Caco-2 (cell line): ENCODE results near the gene PLAC8. TPM values are rescaled to one million over a fixed set of nuclear protein-coding genes. Genes with fewer than 3 reads are reported as not detected.
"Not testable (repeated sequence)": the region's sequence is repeated elsewhere in the genome, so short reads cannot be mapped to it uniquely, and the experiment has no call there.

Experiments
- BruUV-seq: library from RNA; stranded (reverse); fragments of 400-500 nt; replicated peaks from 2 replicates; lab custom pipeline; 2021; lab: Mats Ljungman, UMichigan
- CTCF ChIA-PET: fragments of 300-600 bp; sonication (Branson Sonifier 250); formaldehyde crosslinking; loops from one replicate; lab custom pipeline; 2022; ENCODE audit warnings: antibody characterized with exemption; lab: Charles Lee
- POLR2A ChIA-PET: fragments of 300-600 bp; sonication (Branson Sonifier 250); formaldehyde crosslinking; loops from one replicate; lab custom pipeline; 2022; ENCODE audit warnings: antibody characterized with exemption; lab: Charles Lee
- DNase-seq, 2 experiments: peaks; one replicate each; pipeline versions ENCODE4 v3.0.0 to v3.0.0-alpha.2; 2020 to 2022
- H3K27me3 ChIP-seq: replicated peaks from 2 replicates; pipeline ENCODE4 v1.6.0; 2011; ENCODE audit warnings: low read length; ENCODE audit not compliant: control insufficient read depth, insufficient read depth
- H3K36me3 ChIP-seq: 2 replicates; pipeline ENCODE4 v1.5.1; 2011; ENCODE audit warnings: low read length; ENCODE audit not compliant: control insufficient read depth, insufficient read depth
- H3K4me1 ChIP-seq: fragments of 250-450 bp; sonication (Bioruptor Pico); 2 replicates; pipeline ENCODE4 v1.5.1; 2020; ENCODE audit warnings: mild to moderate bottlenecking
- H3K4me3 ChIP-seq: 2 replicates; pipeline ENCODE4 v1.5.1; 2011; ENCODE audit warnings: low read depth, mild to moderate bottlenecking, control low read depth, low read length
- H3K9me3 ChIP-seq: fragments of 250-450 bp; sonication (Bioruptor Pico); 2 replicates; pipeline ENCODE4 v1.5.1; 2020; ENCODE audit warnings: mild to moderate bottlenecking, moderate library complexity
- H3K27ac Mint-ChIP-seq: one replicate; pipeline ENCODE4 v1.8.0; 2022; ENCODE audit warnings: mixed read lengths; ENCODE audit not compliant: unreplicated experiment
- H3K27me3 Mint-ChIP-seq: one replicate; pipeline ENCODE4 v1.8.0; 2022; ENCODE audit warnings: mixed read lengths; ENCODE audit not compliant: insufficient read depth, unreplicated experiment
- H3K36me3 Mint-ChIP-seq: one replicate; pipeline ENCODE4 v1.8.0; 2022; ENCODE audit warnings: mild to moderate bottlenecking, mixed read lengths; ENCODE audit not compliant: insufficient read depth, unreplicated experiment
- H3K4me1 Mint-ChIP-seq: one replicate; pipeline ENCODE4 v1.8.0; 2022; ENCODE audit warnings: low read depth, mixed read lengths; ENCODE audit not compliant: unreplicated experiment
- H3K4me3 Mint-ChIP-seq: one replicate; pipeline ENCODE4 v1.8.0; 2022; ENCODE audit warnings: mild to moderate bottlenecking, moderate library complexity, mixed read lengths; ENCODE audit not compliant: unreplicated experiment
- H3K9me3 Mint-ChIP-seq: one replicate; pipeline ENCODE4 v1.8.0; 2022; ENCODE audit warnings: mixed read lengths; ENCODE audit not compliant: unreplicated experiment
- CTCF ChIP-seq, 2 experiments: fragments of 200-600 bp in 1 of 2; IDR thresholded peaks; 1 replicate in 1 of 2; 2 replicates in 1 of 2; pipeline versions ENCODE4 v1.5.1 to v1.8.0; 2011 to 2022; ENCODE audit warnings: antibody characterized with exemption in 1 of 2, control low read depth in 1 of 2, inconsistent platforms in 1 of 2, low read depth in 1 of 2, low read length in 1 of 2, mild to moderate bottlenecking in 1 of 2, moderate library complexity in 1 of 2; ENCODE audit not compliant: insufficient read depth in 1 of 2, severe bottlenecking in 1 of 2, unreplicated experiment in 1 of 2
- intact Hi-C: fragments of 100-400 bp; cut with micrococcal nuclease; formaldehyde crosslinking; loops from one replicate; pipeline ENCODE4 v1.10.0; 2022; ENCODE audit not compliant: unreplicated experiment
- total RNA-seq: library from RNA; stranded (reverse); gene quantifications from 2 replicates; pipeline ENCODE4 v1.2.3, GENCODE V29; 2022

The PLAC8 gene
- total RNA-seq, 1 experiment from 2014 or later, result 13.6 TPM

GRCh38 chr4:83062739-83063138 lies 51.8 kb downstream of the PLAC8 start:
- peaks cover 55% of the 10 kb centered on the region for H3K36me3 Mint-ChIP-seq

GRCh38 chr4:83054928-83055327 lies 59.6 kb downstream of the PLAC8 start:
- BruUV-seq, result no TSS peak
- Mint-ChIP-seq H3K4me1 (no peaks in the 10 kb centered on the region), H3K9me3 (no peaks in the 10 kb centered on the region), H3K27me3 (no peaks in the 10 kb centered on the region), H3K36me3 (peaks cover 23% of the 10 kb centered on the region), H3K4me3 (no peak overlapping the region), H3K27ac (no peak overlapping the region)
- no peak for DNase-seq
- ChIA-PET POLR2A (no interaction called here), CTCF (interaction anchor here (0.8 kb wide), 1 partner anchor 20 kb away, joined by 3 read pairs; no protein-coding TSS in a partner anchor)
- no peak for TF ChIP-seq CTCF (IDR thresholded peaks at IDR 0.05; ENCODE audit: insufficient read depth in 1 of 2, low read depth in 1 of 2, low read length in 1 of 2, severe bottlenecking in 1 of 2, unreplicated experiment in 1 of 2)
- no peaks in the 10 kb centered on the region for H3K9me3 ChIP-seq
- H3K4me3 ChIP-seq, result no peak overlapping the region
- H3K36me3 ChIP-seq, result 0 out of 2 replicates have a peak, but pooled peaks cover 1% of the 10 kb centered on the region
- no peaks in the 10 kb centered on the region for H3K27me3 ChIP-seq
- intact Hi-C loops, result no loop called here
- no peaks in the 10 kb centered on the region for H3K4me1 ChIP-seq

More at GRCh38 chr4:83062739-83063138, 51.8 kb downstream of the PLAC8 start:
- no peaks in the 10 kb centered on the region for H3K9me3 Mint-ChIP-seq
- no peak for TF ChIP-seq CTCF (IDR thresholded peaks at IDR 0.05; ENCODE audit: insufficient read depth in 1 of 2, low read depth in 1 of 2, low read length in 1 of 2, severe bottlenecking in 1 of 2, unreplicated experiment in 1 of 2)
- Histone ChIP-seq H3K27me3 (no peaks in the 10 kb centered on the region), H3K4me1 (no peaks in the 10 kb centered on the region), H3K4me3 (no peak overlapping the region), H3K36me3 (no peaks in the 10 kb centered on the region), H3K9me3 (no peaks in the 10 kb centered on the region)
- H3K27me3 Mint-ChIP-seq, result no peaks in the 10 kb centered on the region
- ChIA-PET CTCF (no interaction called here), POLR2A (no interaction called here)
- intact Hi-C loops, result no loop called here
- H3K27ac Mint-ChIP-seq, result no peak overlapping the region
- no peaks in the 10 kb centered on the region for H3K4me1 Mint-ChIP-seq
- no peak for DNase-seq
- H3K4me3 Mint-ChIP-seq, result no peak overlapping the region
- no TSS peak for BruUV-seq

DNA sequence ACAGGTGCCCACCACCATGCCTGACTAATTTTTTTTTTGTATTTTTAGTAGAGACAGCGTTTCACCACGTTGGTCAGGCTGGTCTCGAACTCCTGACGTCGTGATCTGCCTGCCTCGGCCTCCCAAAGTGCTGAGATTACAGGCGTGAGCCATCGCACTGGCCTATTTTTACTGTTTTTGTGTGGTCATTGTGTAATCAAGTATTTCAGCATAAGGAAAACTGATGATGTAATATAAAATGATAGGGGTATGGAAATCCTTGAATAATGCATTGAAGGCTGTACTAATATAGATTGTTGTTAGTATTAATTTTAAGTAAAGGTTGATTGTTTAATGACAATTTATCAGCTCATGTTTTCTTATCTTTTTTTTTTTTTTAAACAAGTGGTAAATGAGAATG lies 65.7 kb downstream of the PLAC8 start:
- H3K27ac Mint-ChIP-seq, H3K27me3 Mint-ChIP-seq, H3K36me3 ChIP-seq, POLR2A ChIA-PET, H3K9me3 Mint-ChIP-seq, DNase-seq, H3K4me3 Mint-ChIP-seq, BruUV-seq, H3K4me1 ChIP-seq, H3K4me1 Mint-ChIP-seq, H3K4me3 ChIP-seq, CTCF ChIA-PET, intact Hi-C loops, H3K27me3 ChIP-seq, H3K9me3 ChIP-seq, H3K36me3 Mint-ChIP-seq: not testable (repeated sequence)
